ENCODE results near the gene ROBO2.

ROBO2 gene

DNA sequence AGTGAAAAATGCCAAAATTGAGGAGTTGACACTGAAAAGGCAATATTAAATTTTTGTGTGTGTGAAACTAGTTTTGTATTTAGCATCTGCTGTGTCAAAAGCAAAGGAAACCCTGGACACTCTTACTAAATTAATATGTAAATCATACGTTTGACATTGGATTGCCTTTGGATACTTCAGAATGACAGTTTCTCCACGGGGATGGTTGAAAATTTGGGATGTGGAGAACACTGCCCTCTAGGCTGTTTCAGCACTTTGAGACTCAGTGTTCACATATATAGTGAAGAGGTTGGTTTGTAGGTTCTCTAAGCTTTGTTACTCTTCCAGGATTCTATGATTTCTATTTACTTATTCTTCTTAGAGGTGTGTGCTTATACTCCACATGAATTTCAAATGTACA is 3.0 kb downstream of the ROBO2 start:
- Histone ChIP-seq H2BK12ac (ENCODE audit: low read length) (no peak overlapping the region), H3K9ac (ENCODE audit: low read length) (no peak overlapping the region), H3K4me2 (ENCODE audit: low read length) (no peak overlapping the region), H2AFZ (ENCODE audit: insufficient read depth, low read length, poor library complexity) (no peak overlapping the region), H4K12ac (ENCODE audit: low read depth, low read length) (no peak overlapping the region), H3K4ac (ENCODE audit: low read depth, low read length) (no peak overlapping the region), H4K8ac (ENCODE audit: low read depth, low read length) (no peak overlapping the region), H3K27me3 (ENCODE audit: insufficient read depth, low read length) (peaks cover 18% of the 10 kb centered on the region), H3K79me2 (ENCODE audit: control insufficient read depth, insufficient read depth, low read length, poor library complexity) (no peaks in the 10 kb centered on the region), H2AK5ac (ENCODE audit: low read length) (no peak overlapping the region), H3K18ac (ENCODE audit: low read length) (no peak overlapping the region), H3K9me3 (ENCODE audit: insufficient read depth, low read depth, low read length) (no peaks in the 10 kb centered on the region), H2BK120ac (ENCODE audit: insufficient read depth, low read length, poor library complexity) (no peak overlapping the region), H3K79me1 (ENCODE audit: low read length) (no peaks in the 10 kb centered on the region), H2BK5ac (ENCODE audit: low read depth, low read length, poor library complexity) (no peak overlapping the region), H3K23ac (ENCODE audit: low read length) (no peak overlapping the region), H3K4me3 (ENCODE audit: low read depth, low read length) (no peak overlapping the region), H4K91ac (ENCODE audit: low read depth, low read length) (no peak overlapping the region), H3K14ac (ENCODE audit: low read length) (no peak overlapping the region), H3K27ac (ENCODE audit: low read depth, low read length) (no peak overlapping the region), H3K36me3 (ENCODE audit: control insufficient read depth in 1 of 2, insufficient read depth in 2 of 2, low read length in 2 of 2) (no peaks in the 10 kb centered on the region), H3K4me1 (ENCODE audit: control insufficient read depth in 1 of 2, insufficient read depth in 2 of 2, low read length in 2 of 2) (peaks cover 5 to 9% of the 10 kb centered on the region in 2 experiments)
- WGBS (ENCODE audit: extremely low coverage, insufficient coverage, insufficient read length): no CpG with 5 or more reads among the region's 2 CpGs
- no peak for DNase-seq

DNA sequence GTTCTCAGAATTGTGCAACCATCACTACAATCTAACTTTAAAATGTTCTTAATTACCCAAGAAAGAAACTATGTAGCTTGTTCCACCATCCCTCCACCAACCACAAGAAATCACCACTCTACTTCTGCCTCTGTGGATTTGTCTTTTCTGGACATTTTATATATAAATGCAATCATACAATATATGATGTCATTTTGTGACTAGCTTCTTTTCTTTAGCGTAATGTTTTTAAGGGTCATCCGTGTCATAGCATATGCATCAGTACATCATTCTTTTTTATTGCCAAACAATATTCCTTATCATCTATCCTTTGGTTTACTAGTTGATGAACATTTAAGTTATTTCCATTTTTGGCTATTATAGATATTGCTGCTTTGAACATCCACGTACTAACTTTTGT is 5.8 kb downstream of the ROBO2 start:
- H3K18ac ChIP-seq (ENCODE audit: low read length): no peak overlapping the region
- no peak overlapping the region for H3K4ac ChIP-seq (ENCODE audit: low read depth, low read length)
- H2AFZ ChIP-seq (ENCODE audit: insufficient read depth, low read length, poor library complexity): no peak overlapping the region
- H3K79me1 ChIP-seq (ENCODE audit: low read length): no peaks in the 10 kb centered on the region
- no CpG with 5 or more reads among the region's 3 CpGs for WGBS (ENCODE audit: extremely low coverage, insufficient coverage, insufficient read length)
- H3K4me2 ChIP-seq (ENCODE audit: low read length): no peak overlapping the region
- H3K4me1 ChIP-seq (ENCODE audit: control insufficient read depth in 1 of 2, insufficient read depth in 2 of 2, low read length in 2 of 2): no peaks in the 10 kb centered on the region
- no peak overlapping the region for H2AK5ac ChIP-seq (ENCODE audit: low read length)
- H3K14ac ChIP-seq (ENCODE audit: low read length): no peak overlapping the region
- H4K12ac ChIP-seq (ENCODE audit: low read depth, low read length): no peak overlapping the region
- no peak overlapping the region for H3K23ac ChIP-seq (ENCODE audit: low read length)
- H4K91ac ChIP-seq (ENCODE audit: low read depth, low read length): no peak overlapping the region
- DNase-seq: no peak
- H2BK120ac ChIP-seq (ENCODE audit: insufficient read depth, low read length, poor library complexity): no peak overlapping the region
- H3K27ac ChIP-seq (ENCODE audit: low read depth, low read length): no peak overlapping the region
- H4K8ac ChIP-seq (ENCODE audit: low read depth, low read length): no peak overlapping the region
- no peaks in the 10 kb centered on the region for H3K79me2 ChIP-seq (ENCODE audit: control insufficient read depth, insufficient read depth, low read length, poor library complexity)
- H2BK5ac ChIP-seq (ENCODE audit: low read depth, low read length, poor library complexity): no peak overlapping the region
- no peak overlapping the region for H3K4me3 ChIP-seq (ENCODE audit: low read depth, low read length)
- no peak overlapping the region for H2BK12ac ChIP-seq (ENCODE audit: low read length)
- H3K36me3 ChIP-seq (ENCODE audit: control insufficient read depth in 1 of 2, insufficient read depth in 2 of 2, low read length in 2 of 2): no peaks in the 10 kb centered on the region
- H3K9ac ChIP-seq (ENCODE audit: low read length): no peak overlapping the region
- H3K9me3 ChIP-seq (ENCODE audit: insufficient read depth, low read depth, low read length): no peaks in the 10 kb centered on the region
- H3K27me3 ChIP-seq (ENCODE audit: insufficient read depth, low read length): peaks cover 5% of the 10 kb centered on the region

DNA sequence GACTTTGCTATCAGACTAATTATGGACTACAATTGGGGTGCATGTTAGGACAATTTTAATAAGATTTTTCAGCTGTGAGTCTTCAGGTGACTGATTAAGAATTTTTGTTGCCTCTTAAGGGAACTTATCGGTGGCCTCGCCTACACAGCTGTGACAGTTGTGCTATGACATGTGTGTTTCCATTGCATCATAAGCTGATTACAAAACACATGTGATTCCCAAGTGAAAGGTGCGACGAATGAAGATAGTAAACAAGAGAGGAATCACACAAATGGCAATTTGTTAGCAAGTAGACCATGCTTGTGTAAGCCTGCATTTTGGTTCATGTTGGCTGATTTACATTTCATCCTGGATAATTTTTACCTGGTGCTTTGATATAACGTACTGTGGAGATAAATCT is 8.3 kb downstream of the ROBO2 start:
- no peak overlapping the region for H2AK5ac ChIP-seq (ENCODE audit: low read length)
- H3K27ac ChIP-seq (ENCODE audit: low read depth, low read length): no peak overlapping the region
- H3K79me2 ChIP-seq (ENCODE audit: control insufficient read depth, insufficient read depth, low read length, poor library complexity): no peaks in the 10 kb centered on the region
- no peaks in the 10 kb centered on the region for H3K4me1 ChIP-seq (ENCODE audit: control insufficient read depth in 1 of 2, insufficient read depth in 2 of 2, low read length in 2 of 2)
- no peak for DNase-seq
- H2BK12ac ChIP-seq (ENCODE audit: low read length): no peak overlapping the region
- no peak overlapping the region for H2BK5ac ChIP-seq (ENCODE audit: low read depth, low read length, poor library complexity)
- no peak overlapping the region for H3K14ac ChIP-seq (ENCODE audit: low read length)
- H3K27me3 ChIP-seq (ENCODE audit: insufficient read depth, low read length): no peaks in the 10 kb centered on the region
- no peaks in the 10 kb centered on the region for H3K9me3 ChIP-seq (ENCODE audit: insufficient read depth, low read depth, low read length)
- H3K23ac ChIP-seq (ENCODE audit: low read length): no peak overlapping the region
- no peak overlapping the region for H3K4me3 ChIP-seq (ENCODE audit: low read depth, low read length)
- no peak overlapping the region for H4K12ac ChIP-seq (ENCODE audit: low read depth, low read length)
- no peak overlapping the region for H4K8ac ChIP-seq (ENCODE audit: low read depth, low read length)
- no peaks in the 10 kb centered on the region for H3K36me3 ChIP-seq (ENCODE audit: control insufficient read depth in 1 of 2, insufficient read depth in 2 of 2, low read length in 2 of 2)
- H4K91ac ChIP-seq (ENCODE audit: low read depth, low read length): no peak overlapping the region
- no peaks in the 10 kb centered on the region for H3K79me1 ChIP-seq (ENCODE audit: low read length)
- no peak overlapping the region for H3K4me2 ChIP-seq (ENCODE audit: low read length)
- no peak overlapping the region for H3K4ac ChIP-seq (ENCODE audit: low read depth, low read length)
- H3K18ac ChIP-seq (ENCODE audit: low read length): no peak overlapping the region
- no peak overlapping the region for H3K9ac ChIP-seq (ENCODE audit: low read length)
- WGBS (ENCODE audit: extremely low coverage, insufficient coverage, insufficient read length): no CpG with 5 or more reads among the region's 5 CpGs
- H2AFZ ChIP-seq (ENCODE audit: insufficient read depth, low read length, poor library complexity): no peak overlapping the region
- H2BK120ac ChIP-seq (ENCODE audit: insufficient read depth, low read length, poor library complexity): no peak overlapping the region

DNA sequence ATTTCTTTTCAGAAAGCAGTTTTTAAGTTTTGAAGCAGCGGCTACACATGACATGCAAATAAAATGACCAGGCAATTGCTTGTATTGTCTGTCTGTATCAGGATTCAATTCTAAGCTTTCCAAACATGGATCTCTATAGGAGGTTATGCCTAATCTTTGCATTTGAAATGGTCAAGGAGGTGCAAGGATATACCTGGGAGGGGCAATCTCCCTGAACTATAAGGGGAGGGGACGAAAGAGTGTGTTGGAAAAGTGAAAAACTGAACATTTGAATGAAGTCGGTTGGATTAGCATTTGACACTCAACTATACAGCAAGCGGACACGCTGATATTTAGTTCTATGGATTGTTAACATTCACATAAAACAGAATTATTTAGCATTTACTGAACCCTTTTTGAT is 11.7 kb downstream of the ROBO2 start:
- H3K4me2 ChIP-seq (ENCODE audit: low read length): no peak overlapping the region
- H4K12ac ChIP-seq (ENCODE audit: low read depth, low read length): no peak overlapping the region
- no peak overlapping the region for H4K91ac ChIP-seq (ENCODE audit: low read depth, low read length)
- no peak overlapping the region for H3K9ac ChIP-seq (ENCODE audit: low read length)
- no peaks in the 10 kb centered on the region for H3K79me1 ChIP-seq (ENCODE audit: low read length)
- H2AK5ac ChIP-seq (ENCODE audit: low read length): no peak overlapping the region
- DNase-seq: no peak
- H3K23ac ChIP-seq (ENCODE audit: low read length): no peak overlapping the region
- H2BK5ac ChIP-seq (ENCODE audit: low read depth, low read length, poor library complexity): no peak overlapping the region
- WGBS (ENCODE audit: extremely low coverage, insufficient coverage, insufficient read length): no CpG with 5 or more reads among the region's 5 CpGs
- H3K4me1 ChIP-seq (ENCODE audit: control insufficient read depth in 1 of 2, insufficient read depth in 2 of 2, low read length in 2 of 2): no peaks in the 10 kb centered on the region
- H2AFZ ChIP-seq (ENCODE audit: insufficient read depth, low read length, poor library complexity): no peak overlapping the region
- no peak overlapping the region for H3K27ac ChIP-seq (ENCODE audit: low read depth, low read length)
- no peaks in the 10 kb centered on the region for H3K9me3 ChIP-seq (ENCODE audit: insufficient read depth, low read depth, low read length)
- H3K36me3 ChIP-seq (ENCODE audit: control insufficient read depth in 1 of 2, insufficient read depth in 2 of 2, low read length in 2 of 2): no peaks in the 10 kb centered on the region
- H3K4me3 ChIP-seq (ENCODE audit: low read depth, low read length): no peak overlapping the region
- no peak overlapping the region for H2BK120ac ChIP-seq (ENCODE audit: insufficient read depth, low read length, poor library complexity)
- no peaks in the 10 kb centered on the region for H3K79me2 ChIP-seq (ENCODE audit: control insufficient read depth, insufficient read depth, low read length, poor library complexity)
- H3K18ac ChIP-seq (ENCODE audit: low read length): no peak overlapping the region
- no peak overlapping the region for H2BK12ac ChIP-seq (ENCODE audit: low read length)
- H4K8ac ChIP-seq (ENCODE audit: low read depth, low read length): no peak overlapping the region
- no peak overlapping the region for H3K4ac ChIP-seq (ENCODE audit: low read depth, low read length)
- no peaks in the 10 kb centered on the region for H3K27me3 ChIP-seq (ENCODE audit: insufficient read depth, low read length)
- H3K14ac ChIP-seq (ENCODE audit: low read length): no peak overlapping the region

Data from trophoblast cell (in vitro differentiated cells and primary cell).